HepG2 (cell line): ENCODE data around the gene PARN. TPM values are rescaled to one million over a fixed set of nuclear protein-coding genes. Genes with fewer than 3 reads are reported as not detected.
A peak's percentile ranks its signal among the peaks of the same experiment; 100 is the strongest.

Experiments
- ADNP ChIP-seq: sonication (generic); formaldehyde crosslinking; IDR thresholded peaks from 2 replicates; pipeline ENCODE4 v1.4.0; 2020; ENCODE audit warnings: missing genetic modification reagents
- ARID2 ChIP-seq: sonication (generic); formaldehyde crosslinking; IDR thresholded peaks from 2 replicates; pipeline ENCODE4 v1.8.1; 2022; ENCODE audit warnings: mild to moderate bottlenecking, missing genetic modification reagents, borderline replicate concordance
- EZH2 ChIP-seq: conservative IDR thresholded peaks from 2 replicates; pipeline ENCODE4 v1.6.1; 2012; ENCODE audit warnings: mild to moderate bottlenecking, low read depth, low read length, moderate library complexity
- GABPB1 ChIP-seq: IDR thresholded peaks from 2 replicates; pipeline ENCODE4 v1.6.1; 2016; ENCODE audit warnings: mild to moderate bottlenecking, missing genetic modification reagents, moderate library complexity, missing compliant biosample characterization
- HCFC1 ChIP-seq: fragments of 150-350 bp; IDR thresholded peaks from 2 replicates; pipeline ENCODE4 v1.6.1; 2014; ENCODE audit warnings: low read depth, low read length
- HES4 ChIP-seq: sonication (generic); formaldehyde crosslinking; IDR thresholded peaks from 2 replicates; pipeline ENCODE4 v1.9.0; 2021; ENCODE audit warnings: mild to moderate bottlenecking, missing genetic modification reagents, borderline replicate concordance
- MEIS2 ChIP-seq: sonication (generic); formaldehyde crosslinking; IDR thresholded peaks from 2 replicates; pipeline ENCODE4 v1.9.0; 2021; ENCODE audit warnings: mild to moderate bottlenecking, missing genetic modification reagents
- PTBP1 ChIP-seq: fragments of 200-400 bp; formaldehyde crosslinking; IDR thresholded peaks from 2 replicates; pipeline ENCODE4 v1.6.1; 2018; ENCODE audit warnings: low read length, low read depth; ENCODE audit not compliant: poor library complexity, severe bottlenecking
- RBM22 ChIP-seq: fragments of 200-400 bp; formaldehyde crosslinking; optimal IDR thresholded peaks from 2 replicates; pipeline ENCODE3; 2017; ENCODE audit warnings: mild to moderate bottlenecking, low read length, moderate library complexity
- TRIM24 ChIP-seq: sonication (generic); formaldehyde crosslinking; IDR thresholded peaks from 2 replicates; pipeline ENCODE4 v1.8.0; 2022; ENCODE audit warnings: mild to moderate bottlenecking, missing genetic modification reagents
- U2AF2 ChIP-seq: fragments of 200-400 bp; formaldehyde crosslinking; IDR thresholded peaks from 2 replicates; pipeline ENCODE4 v1.6.1; 2017; ENCODE audit warnings: low read depth, mild to moderate bottlenecking, low read length
- YEATS2 ChIP-seq: sonication (generic); formaldehyde crosslinking; IDR thresholded peaks from 2 replicates; pipeline ENCODE4 v1.4.0; 2020; ENCODE audit warnings: missing genetic modification reagents, borderline replicate concordance
- ZBTB7B ChIP-seq: sonication (generic); formaldehyde crosslinking; IDR thresholded peaks from 2 replicates; pipeline ENCODE4 v1.4.0; 2020; ENCODE audit warnings: missing genetic modification reagents
- ZKSCAN1 ChIP-seq: fragments of 150-350 bp; IDR thresholded peaks from 2 replicates; pipeline ENCODE4 v1.6.1; 2014; ENCODE audit warnings: low read length
- ZNF260 ChIP-seq: sonication (generic); formaldehyde crosslinking; IDR thresholded peaks from 2 replicates; pipeline ENCODE4 v1.4.0; 2020; ENCODE audit warnings: missing genetic modification reagents, low read depth, mild to moderate bottlenecking, borderline replicate concordance
- ZNF317 ChIP-seq: sonication (generic); formaldehyde crosslinking; IDR thresholded peaks from 2 replicates; pipeline ENCODE4 v1.5.0; 2020; ENCODE audit warnings: mild to moderate bottlenecking, missing genetic modification reagents
- ZNF543 ChIP-seq: sonication (generic); formaldehyde crosslinking; IDR thresholded peaks from 2 replicates; pipeline ENCODE4 v1.4.0; 2020; ENCODE audit warnings: mild to moderate bottlenecking, missing genetic modification reagents
- ZNF556 ChIP-seq: sonication (generic); formaldehyde crosslinking; IDR thresholded peaks from 2 replicates; pipeline ENCODE4 v1.4.0; 2020; ENCODE audit warnings: mild to moderate bottlenecking, missing genetic modification reagents, borderline replicate concordance
- ZNF768 ChIP-seq: sonication (generic); formaldehyde crosslinking; IDR thresholded peaks from 2 replicates; pipeline ENCODE4 v1.4.0; 2020; ENCODE audit warnings: missing genetic modification reagents
- ZNF792 ChIP-seq: IDR thresholded peaks from 2 replicates; pipeline ENCODE4 v1.6.1; 2016
- polyA plus RNA-seq, 8 experiments: library from polyadenylated mRNA; depleted of rRNA in 3 of 8; stranded (reverse) in 7 of 8; unstranded in 1 of 8; fragments of >200 nt; fragmentation: Illumina TruSeq in 4 of 8; extraction: Trizol in 4 of 8; gene quantifications; 2 replicates each; pipeline versions ENCODE4 v1.2.1 to v1.2.3, GENCODE V29; 2011 to 2016; ENCODE audit warnings: low read depth in 4 of 8, missing spikeins in 1 of 8, mixed read lengths in 1 of 8; ENCODE audit not compliant: insufficient read depth in 1 of 8
- total RNA-seq, 5 experiments: library from RNA; depleted of rRNA; stranded (reverse); fragments of >200 nt; fragmentation: Illumina TruSeq; extraction: Trizol; gene quantifications; 2 replicates each; pipeline ENCODE4 v1.2.3, GENCODE V29; 2016; ENCODE audit warnings: low read depth in 1 of 5
- TF ChIP-seq, protein P1 (sequence below): sonication (generic); formaldehyde crosslinking; IDR thresholded peaks from 2 replicates; pipeline ENCODE4 v1.5.0; 2020; ENCODE audit warnings: mild to moderate bottlenecking, missing genetic modification reagents, borderline replicate concordance
- TF ChIP-seq, protein P2 (sequence below): sonication (generic); IDR thresholded peaks from 2 replicates; pipeline ENCODE4 v1.6.1; 2016; ENCODE audit warnings: low read depth, borderline replicate concordance
- TF ChIP-seq, protein P3 (sequence below): sonication (generic); formaldehyde crosslinking; IDR thresholded peaks from 2 replicates; pipeline ENCODE4 v1.4.0; 2020; ENCODE audit warnings: mild to moderate bottlenecking, missing genetic modification reagents

The PARN gene
- total and polyA plus RNA-seq, 2 of the 13 experiments (the other 11 are each of a cell fraction or from before 2014, with no cell fraction given): 13.3 to 47.6 TPM

DNA sequence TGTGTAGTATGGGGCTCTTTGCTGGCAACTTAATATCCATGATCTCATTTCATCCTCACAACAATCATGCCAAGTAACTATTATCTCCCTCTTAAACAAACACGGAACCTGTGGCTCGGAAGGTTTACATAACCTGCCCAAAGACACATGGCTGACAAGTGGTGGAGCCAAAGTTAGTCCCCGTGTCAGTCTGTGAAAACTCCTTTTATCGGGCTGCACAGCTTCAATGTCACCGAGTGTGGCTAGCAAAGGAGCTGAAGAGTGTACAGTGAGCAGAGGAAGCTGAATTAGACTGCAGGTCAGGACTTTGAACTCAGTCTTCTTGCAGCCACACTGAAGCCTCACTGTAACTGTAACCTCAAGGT is 80.3 kb downstream of the PARN start (continued):
- TF ChIP-seq, protein P1, sequence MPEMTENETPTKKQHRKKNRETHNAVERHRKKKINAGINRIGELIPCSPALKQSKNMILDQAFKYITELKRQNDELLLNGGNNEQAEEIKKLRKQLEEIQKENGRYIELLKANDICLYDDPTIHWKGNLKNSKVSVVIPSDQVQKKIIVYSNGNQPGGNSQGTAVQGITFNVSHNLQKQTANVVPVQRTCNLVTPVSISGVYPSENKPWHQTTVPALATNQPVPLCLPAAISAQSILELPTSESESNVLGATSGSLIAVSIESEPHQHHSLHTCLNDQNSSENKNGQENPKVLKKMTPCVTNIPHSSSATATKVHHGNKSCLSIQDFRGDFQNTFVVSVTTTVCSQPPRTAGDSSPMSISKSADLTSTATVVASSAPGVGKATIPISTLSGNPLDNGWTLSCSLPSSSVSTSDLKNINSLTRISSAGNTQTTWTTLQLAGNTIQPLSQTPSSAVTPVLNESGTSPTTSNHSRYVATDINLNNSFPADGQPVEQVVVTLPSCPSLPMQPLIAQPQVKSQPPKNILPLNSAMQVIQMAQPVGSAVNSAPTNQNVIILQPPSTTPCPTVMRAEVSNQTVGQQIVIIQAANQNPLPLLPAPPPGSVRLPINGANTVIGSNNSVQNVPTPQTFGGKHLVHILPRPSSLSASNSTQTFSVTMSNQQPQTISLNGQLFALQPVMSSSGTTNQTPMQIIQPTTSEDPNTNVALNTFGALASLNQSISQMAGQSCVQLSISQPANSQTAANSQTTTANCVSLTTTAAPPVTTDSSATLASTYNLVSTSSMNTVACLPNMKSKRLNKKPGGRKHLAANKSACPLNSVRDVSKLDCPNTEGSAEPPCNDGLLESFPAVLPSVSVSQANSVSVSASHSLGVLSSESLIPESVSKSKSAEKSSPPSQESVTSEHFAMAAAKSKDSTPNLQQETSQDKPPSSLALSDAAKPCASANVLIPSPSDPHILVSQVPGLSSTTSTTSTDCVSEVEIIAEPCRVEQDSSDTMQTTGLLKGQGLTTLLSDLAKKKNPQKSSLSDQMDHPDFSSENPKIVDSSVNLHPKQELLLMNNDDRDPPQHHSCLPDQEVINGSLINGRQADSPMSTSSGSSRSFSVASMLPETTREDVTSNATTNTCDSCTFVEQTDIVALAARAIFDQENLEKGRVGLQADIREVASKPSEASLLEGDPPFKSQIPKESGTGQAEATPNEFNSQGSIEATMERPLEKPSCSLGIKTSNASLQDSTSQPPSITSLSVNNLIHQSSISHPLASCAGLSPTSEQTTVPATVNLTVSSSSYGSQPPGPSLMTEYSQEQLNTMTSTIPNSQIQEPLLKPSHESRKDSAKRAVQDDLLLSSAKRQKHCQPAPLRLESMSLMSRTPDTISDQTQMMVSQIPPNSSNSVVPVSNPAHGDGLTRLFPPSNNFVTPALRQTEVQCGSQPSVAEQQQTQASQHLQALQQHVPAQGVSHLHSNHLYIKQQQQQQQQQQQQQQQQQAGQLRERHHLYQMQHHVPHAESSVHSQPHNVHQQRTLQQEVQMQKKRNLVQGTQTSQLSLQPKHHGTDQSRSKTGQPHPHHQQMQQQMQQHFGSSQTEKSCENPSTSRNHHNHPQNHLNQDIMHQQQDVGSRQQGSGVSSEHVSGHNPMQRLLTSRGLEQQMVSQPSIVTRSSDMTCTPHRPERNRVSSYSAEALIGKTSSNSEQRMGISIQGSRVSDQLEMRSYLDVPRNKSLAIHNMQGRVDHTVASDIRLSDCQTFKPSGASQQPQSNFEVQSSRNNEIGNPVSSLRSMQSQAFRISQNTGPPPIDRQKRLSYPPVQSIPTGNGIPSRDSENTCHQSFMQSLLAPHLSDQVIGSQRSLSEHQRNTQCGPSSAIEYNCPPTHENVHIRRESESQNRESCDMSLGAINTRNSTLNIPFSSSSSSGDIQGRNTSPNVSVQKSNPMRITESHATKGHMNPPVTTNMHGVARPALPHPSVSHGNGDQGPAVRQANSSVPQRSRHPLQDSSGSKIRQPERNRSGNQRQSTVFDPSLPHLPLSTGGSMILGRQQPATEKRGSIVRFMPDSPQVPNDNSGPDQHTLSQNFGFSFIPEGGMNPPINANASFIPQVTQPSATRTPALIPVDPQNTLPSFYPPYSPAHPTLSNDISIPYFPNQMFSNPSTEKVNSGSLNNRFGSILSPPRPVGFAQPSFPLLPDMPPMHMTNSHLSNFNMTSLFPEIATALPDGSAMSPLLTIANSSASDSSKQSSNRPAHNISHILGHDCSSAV (CRISPR knock-in tag): no peak
- TF ChIP-seq TRIM24 (CRISPR knock-in tag): no peak
- no peak for TF ChIP-seq ZNF543 (CRISPR knock-in tag)
- TF ChIP-seq ADNP: no peak
- TF ChIP-seq, protein P2, sequence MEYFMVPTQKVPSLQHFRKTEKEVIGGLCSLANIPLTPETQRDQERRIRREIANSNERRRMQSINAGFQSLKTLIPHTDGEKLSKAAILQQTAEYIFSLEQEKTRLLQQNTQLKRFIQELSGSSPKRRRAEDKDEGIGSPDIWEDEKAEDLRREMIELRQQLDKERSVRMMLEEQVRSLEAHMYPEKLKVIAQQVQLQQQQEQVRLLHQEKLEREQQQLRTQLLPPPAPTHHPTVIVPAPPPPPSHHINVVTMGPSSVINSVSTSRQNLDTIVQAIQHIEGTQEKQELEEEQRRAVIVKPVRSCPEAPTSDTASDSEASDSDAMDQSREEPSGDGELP: no peak
- TF ChIP-seq YEATS2 (CRISPR knock-in tag): peak; percentile 32; the same call in 1 of the 2 replicates
- peak; percentile 32; the same call in 1 of the 2 replicates for TF ChIP-seq MEIS2 (CRISPR knock-in tag)
- no peak for TF ChIP-seq GABPB1 (CRISPR knock-in tag)
- no peak for TF ChIP-seq ZBTB7B (CRISPR knock-in tag)
- TF ChIP-seq ZNF792 (CRISPR knock-in tag): peak; percentile 85; the same call in 1 of the 2 replicates
- TF ChIP-seq PTBP1: no peak
- no peak for TF ChIP-seq HCFC1
- no peak for TF ChIP-seq ZNF768 (CRISPR knock-in tag)
- no peak for TF ChIP-seq ZNF317
- no peak for TF ChIP-seq ARID2
- TF ChIP-seq HES4 (CRISPR knock-in tag): no peak
- TF ChIP-seq ZKSCAN1: no peak
- no peak for TF ChIP-seq EZH2
- no peak for TF ChIP-seq ZNF556 (CRISPR knock-in tag)
- TF ChIP-seq U2AF2: no peak
- peak; percentile 55 for TF ChIP-seq RBM22
- TF ChIP-seq, protein P3, sequence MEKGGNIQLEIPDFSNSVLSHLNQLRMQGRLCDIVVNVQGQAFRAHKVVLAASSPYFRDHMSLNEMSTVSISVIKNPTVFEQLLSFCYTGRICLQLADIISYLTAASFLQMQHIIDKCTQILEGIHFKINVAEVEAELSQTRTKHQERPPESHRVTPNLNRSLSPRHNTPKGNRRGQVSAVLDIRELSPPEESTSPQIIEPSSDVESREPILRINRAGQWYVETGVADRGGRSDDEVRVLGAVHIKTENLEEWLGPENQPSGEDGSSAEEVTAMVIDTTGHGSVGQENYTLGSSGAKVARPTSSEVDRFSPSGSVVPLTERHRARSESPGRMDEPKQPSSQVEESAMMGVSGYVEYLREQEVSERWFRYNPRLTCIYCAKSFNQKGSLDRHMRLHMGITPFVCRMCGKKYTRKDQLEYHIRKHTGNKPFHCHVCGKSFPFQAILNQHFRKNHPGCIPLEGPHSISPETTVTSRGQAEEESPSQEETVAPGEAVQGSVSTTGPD (CRISPR knock-in tag): no peak
- TF ChIP-seq ZNF260 (CRISPR knock-in tag): no peak
